ENCODE data around the gene SSBP4. TPM values are rescaled to one million over a fixed set of nuclear protein-coding genes. Genes with fewer than 3 reads are reported as not detected.

The SSBP4 gene
- total and polyA plus RNA-seq, 9 of the 15 experiments (the other 6 are each of a cell fraction or from before 2014, with no cell fraction given): 1.1 to 189 (median 39.0) TPM

DNA sequence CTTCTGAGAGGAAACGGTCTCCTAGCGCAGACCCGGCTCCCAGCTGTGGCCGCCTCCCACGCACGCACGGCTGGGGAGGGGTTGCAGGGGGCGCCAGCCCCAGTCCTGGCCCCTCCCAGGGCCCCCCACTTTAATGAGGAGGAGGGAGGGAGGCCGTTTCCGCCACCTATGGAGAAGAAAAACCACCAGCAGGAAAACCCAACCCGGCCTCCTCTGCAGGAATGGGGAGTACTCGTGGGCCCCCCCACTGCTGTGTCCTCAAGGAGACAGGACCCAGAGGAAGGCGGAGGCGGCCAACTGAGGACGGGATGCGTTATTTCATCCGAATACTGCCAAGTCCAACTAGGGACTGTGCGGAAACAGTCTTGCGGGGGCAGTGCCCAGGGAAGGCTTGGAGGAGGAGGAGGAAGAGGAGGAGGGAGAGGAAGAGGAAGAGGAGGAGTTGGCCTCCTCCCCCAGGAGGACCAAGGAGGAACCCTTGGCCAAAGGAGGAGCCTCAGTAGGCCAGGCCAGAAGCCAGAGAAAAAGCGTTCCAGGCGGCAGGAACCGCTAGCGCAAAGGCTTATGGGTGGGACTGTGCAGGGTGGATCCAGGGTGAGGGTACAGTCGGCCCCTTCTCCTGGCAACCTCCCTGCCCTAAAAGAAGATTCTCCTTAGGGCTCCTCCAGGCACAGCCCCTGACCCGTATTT lies 3.9 kb upstream of the SSBP4 start (continued):
- TF ChIP-seq, protein P1, sequence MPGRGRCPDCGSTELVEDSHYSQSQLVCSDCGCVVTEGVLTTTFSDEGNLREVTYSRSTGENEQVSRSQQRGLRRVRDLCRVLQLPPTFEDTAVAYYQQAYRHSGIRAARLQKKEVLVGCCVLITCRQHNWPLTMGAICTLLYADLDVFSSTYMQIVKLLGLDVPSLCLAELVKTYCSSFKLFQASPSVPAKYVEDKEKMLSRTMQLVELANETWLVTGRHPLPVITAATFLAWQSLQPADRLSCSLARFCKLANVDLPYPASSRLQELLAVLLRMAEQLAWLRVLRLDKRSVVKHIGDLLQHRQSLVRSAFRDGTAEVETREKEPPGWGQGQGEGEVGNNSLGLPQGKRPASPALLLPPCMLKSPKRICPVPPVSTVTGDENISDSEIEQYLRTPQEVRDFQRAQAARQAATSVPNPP (IDR thresholded peaks at IDR 0.05; ENCODE audit: borderline replicate concordance, insufficient read depth, insufficient read length): no peak
- TF ChIP-seq ZNF274 (IDR thresholded peaks at IDR 0.05; ENCODE audit: borderline replicate concordance, low read depth, low read length) (no peak), LEF1 (IDR thresholded peaks at IDR 0.05) (peak; percentile 69; the same call in 1 of the 2 replicates), ZKSCAN3 (CRISPR knock-in tag; IDR thresholded peaks at IDR 0.05) (no peak), WHSC1 (IDR thresholded peaks at IDR 0.05; ENCODE audit: low read length) (no peak), MYBL2 (IDR thresholded peaks at IDR 0.05; ENCODE audit: low read depth) (no peak), MYBL2 (CRISPR knock-in tag; IDR thresholded peaks at IDR 0.05; ENCODE audit: borderline replicate concordance) (no peak), MEIS2 (IDR thresholded peaks at IDR 0.05; ENCODE audit: partially characterized antibody) (no peak), NFRKB (IDR thresholded peaks at IDR 0.05; ENCODE audit: low read depth) (peak; percentile 25; the same call in 1 of the 2 replicates), SIN3B (IDR thresholded peaks at IDR 0.05; ENCODE audit: low read depth) (no peak), ZNF507 (tag; conservative IDR thresholded peaks at IDR 0.05) (no peak), JUN (IDR thresholded peaks at IDR 0.05; ENCODE audit: borderline replicate concordance, low read depth, low read length) (no peak; the same call in 1 of the 2 replicates), JUN (CRISPR knock-in tag; IDR thresholded peaks at IDR 0.05; ENCODE audit: borderline replicate concordance) (no peak), PHF20 (IDR thresholded peaks at IDR 0.05; ENCODE audit: partially characterized antibody) (no peak), SMAD1 (IDR thresholded peaks at IDR 0.05; ENCODE audit: low read depth, low read length, partially characterized antibody) (peak; percentile 29), ZNF217 (CRISPR knock-in tag; IDR thresholded peaks at IDR 0.05) (no peak), PHB2 (IDR thresholded peaks at IDR 0.05; ENCODE audit: low read depth) (no peak), PURB (CRISPR knock-in tag; IDR thresholded peaks at IDR 0.05; ENCODE audit: low read depth) (no peak), LARP7 (IDR thresholded peaks at IDR 0.05) (no peak), THRAP3 (IDR thresholded peaks at IDR 0.05; ENCODE audit: borderline replicate concordance) (no peak; the same call in 1 of the 2 replicates), ZNF263 (CRISPR knock-in tag; IDR thresholded peaks at IDR 0.05; ENCODE audit: borderline replicate concordance) (peak; percentile 100), MBD2 (IDR thresholded peaks at IDR 0.05; ENCODE audit: borderline replicate concordance, low read depth) (0 out of 2 replicates have a peak, but pooled peaks have one; percentile 24)
- TF ChIP-seq, protein P2, sequence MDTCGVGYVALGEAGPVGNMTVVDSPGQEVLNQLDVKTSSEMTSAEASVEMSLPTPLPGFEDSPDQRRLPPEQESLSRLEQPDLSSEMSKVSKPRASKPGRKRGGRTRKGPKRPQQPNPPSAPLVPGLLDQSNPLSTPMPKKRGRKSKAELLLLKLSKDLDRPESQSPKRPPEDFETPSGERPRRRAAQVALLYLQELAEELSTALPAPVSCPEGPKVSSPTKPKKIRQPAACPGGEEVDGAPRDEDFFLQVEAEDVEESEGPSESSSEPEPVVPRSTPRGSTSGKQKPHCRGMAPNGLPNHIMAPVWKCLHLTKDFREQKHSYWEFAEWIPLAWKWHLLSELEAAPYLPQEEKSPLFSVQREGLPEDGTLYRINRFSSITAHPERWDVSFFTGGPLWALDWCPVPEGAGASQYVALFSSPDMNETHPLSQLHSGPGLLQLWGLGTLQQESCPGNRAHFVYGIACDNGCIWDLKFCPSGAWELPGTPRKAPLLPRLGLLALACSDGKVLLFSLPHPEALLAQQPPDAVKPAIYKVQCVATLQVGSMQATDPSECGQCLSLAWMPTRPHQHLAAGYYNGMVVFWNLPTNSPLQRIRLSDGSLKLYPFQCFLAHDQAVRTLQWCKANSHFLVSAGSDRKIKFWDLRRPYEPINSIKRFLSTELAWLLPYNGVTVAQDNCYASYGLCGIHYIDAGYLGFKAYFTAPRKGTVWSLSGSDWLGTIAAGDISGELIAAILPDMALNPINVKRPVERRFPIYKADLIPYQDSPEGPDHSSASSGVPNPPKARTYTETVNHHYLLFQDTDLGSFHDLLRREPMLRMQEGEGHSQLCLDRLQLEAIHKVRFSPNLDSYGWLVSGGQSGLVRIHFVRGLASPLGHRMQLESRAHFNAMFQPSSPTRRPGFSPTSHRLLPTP (IDR thresholded peaks at IDR 0.05; ENCODE audit: borderline replicate concordance, extremely low read depth, insufficient read length): no peak
- TF ChIP-seq, protein P3, sequence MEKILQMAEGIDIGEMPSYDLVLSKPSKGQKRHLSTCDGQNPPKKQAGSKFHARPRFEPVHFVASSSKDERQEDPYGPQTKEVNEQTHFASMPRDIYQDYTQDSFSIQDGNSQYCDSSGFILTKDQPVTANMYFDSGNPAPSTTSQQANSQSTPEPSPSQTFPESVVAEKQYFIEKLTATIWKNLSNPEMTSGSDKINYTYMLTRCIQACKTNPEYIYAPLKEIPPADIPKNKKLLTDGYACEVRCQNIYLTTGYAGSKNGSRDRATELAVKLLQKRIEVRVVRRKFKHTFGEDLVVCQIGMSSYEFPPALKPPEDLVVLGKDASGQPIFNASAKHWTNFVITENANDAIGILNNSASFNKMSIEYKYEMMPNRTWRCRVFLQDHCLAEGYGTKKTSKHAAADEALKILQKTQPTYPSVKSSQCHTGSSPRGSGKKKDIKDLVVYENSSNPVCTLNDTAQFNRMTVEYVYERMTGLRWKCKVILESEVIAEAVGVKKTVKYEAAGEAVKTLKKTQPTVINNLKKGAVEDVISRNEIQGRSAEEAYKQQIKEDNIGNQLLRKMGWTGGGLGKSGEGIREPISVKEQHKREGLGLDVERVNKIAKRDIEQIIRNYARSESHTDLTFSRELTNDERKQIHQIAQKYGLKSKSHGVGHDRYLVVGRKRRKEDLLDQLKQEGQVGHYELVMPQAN (IDR thresholded peaks at IDR 0.05; ENCODE audit: borderline replicate concordance): no peak
- TF ChIP-seq, protein P4, sequence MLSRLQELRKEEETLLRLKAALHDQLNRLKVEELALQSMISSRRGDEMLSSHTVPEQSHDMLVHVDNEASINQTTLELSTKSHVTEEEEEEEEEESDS (CRISPR knock-in tag; IDR thresholded peaks at IDR 0.05): no peak

All from K562 (cell line).